Measurements from ENCODE around the gene NPIPA2.
"Not testable (repeated sequence)": the region's sequence is repeated elsewhere in the genome, so short reads cannot be mapped to it uniquely, and the experiment has no call there.

The NPIPA2 gene

GRCh38 chr16:14742273-14743128 lies at the start of gene NPIPA2:
TSS of gene NPIPA2 (plus strand) at chr16:14742533. CDS start at chr16:14748066, 5,533 bp downstream.
- DNase-seq = not testable (repeated sequence)

- not testable (repeated sequence) for DNase-seq
Observed at GRCh38 chr16:14694129-14694528, 48.2 kb upstream of the NPIPA2 start, which contains the start of gene PLA2G10. TSS of gene PLA2G10 (minus strand) at chr16:14694308. CDS start at chr16:14694229, 79 bp downstream.

- DNase-seq = not testable (repeated sequence)
Observed at GRCh38 chr16:14701859-14702258, 40.5 kb upstream of the NPIPA2 start.

- DNase-seq = not testable (repeated sequence)
Observed at GRCh38 chr16:14702672-14703071, 39.7 kb upstream of the NPIPA2 start.

GRCh38 chr16:14703156-14704011 lies 38.9 kb upstream of the NPIPA2 start, which contains the start of gene NPIPA3:
TSS of gene NPIPA3 (plus strand) at chr16:14703411. CDS start at chr16:14708944, 5,533 bp downstream.
- not testable (repeated sequence) for DNase-seq

GRCh38 chr16:14733233-14733632 lies 9.1 kb upstream of the NPIPA2 start:
- DNase-seq = not testable (repeated sequence)

- DNase-seq = not testable (repeated sequence)
Observed at GRCh38 chr16:14740832-14741385, 1.4 kb upstream of the NPIPA2 start.

- DNase-seq = not testable (repeated sequence)
Observed at GRCh38 chr16:14741794-14742193, 539 bp upstream of the NPIPA2 start.

- not testable (repeated sequence) for DNase-seq
Observed at GRCh38 chr16:14773654-14774053, 31.3 kb downstream of the NPIPA2 start.

- not testable (repeated sequence) for DNase-seq
Observed at GRCh38 chr16:14775624-14776023, 33.3 kb downstream of the NPIPA2 start.

GRCh38 chr16:14776763-14777162 lies 34.4 kb downstream of the NPIPA2 start:
- not testable (repeated sequence) for DNase-seq

GRCh38 chr16:14779368-14779877 lies 37.1 kb downstream of the NPIPA2 start:
- not testable (repeated sequence) for DNase-seq

- not testable (repeated sequence) for DNase-seq
Observed at GRCh38 chr16:14786180-14786579, 43.8 kb downstream of the NPIPA2 start.

GRCh38 chr16:14789577-14789976 lies 47.2 kb downstream of the NPIPA2 start:
- not testable (repeated sequence) for DNase-seq

GRCh38 chr16:14790320-14790956 lies 48.1 kb downstream of the NPIPA2 start:
- DNase-seq = not testable (repeated sequence)

GRCh38 chr16:14792914-14793313 lies 50.6 kb downstream of the NPIPA2 start:
- DNase-seq = not testable (repeated sequence)

- not testable (repeated sequence) for DNase-seq
Observed at GRCh38 chr16:14797558-14797957, 55.2 kb downstream of the NPIPA2 start.

GRCh38 chr16:14803577-14803976 lies 61.2 kb downstream of the NPIPA2 start:
- not testable (repeated sequence) for DNase-seq

GRCh38 chr16:14807184-14807678 lies 64.9 kb downstream of the NPIPA2 start:
- not testable (repeated sequence) for DNase-seq

GRCh38 chr16:14813890-14814289 lies 71.6 kb downstream of the NPIPA2 start:
- not testable (repeated sequence) for DNase-seq
